Activated CD8-positive, alpha-beta memory T cell treated with anti-CD3 and anti-CD28 coated beads, Interleukin-2, amount 50 U/mL, for 1 hour (primary cell): ENCODE data around the gene NTN5.
A peak's percentile ranks its signal among the peaks of the same experiment; 100 is the strongest.

Source experiments
- DNase-seq: peaks from one replicate; pipeline ENCODE4 v3.0.0-alpha.2; 2020; ENCODE audit errors: extremely low read depth

The NTN5 gene

DNA sequence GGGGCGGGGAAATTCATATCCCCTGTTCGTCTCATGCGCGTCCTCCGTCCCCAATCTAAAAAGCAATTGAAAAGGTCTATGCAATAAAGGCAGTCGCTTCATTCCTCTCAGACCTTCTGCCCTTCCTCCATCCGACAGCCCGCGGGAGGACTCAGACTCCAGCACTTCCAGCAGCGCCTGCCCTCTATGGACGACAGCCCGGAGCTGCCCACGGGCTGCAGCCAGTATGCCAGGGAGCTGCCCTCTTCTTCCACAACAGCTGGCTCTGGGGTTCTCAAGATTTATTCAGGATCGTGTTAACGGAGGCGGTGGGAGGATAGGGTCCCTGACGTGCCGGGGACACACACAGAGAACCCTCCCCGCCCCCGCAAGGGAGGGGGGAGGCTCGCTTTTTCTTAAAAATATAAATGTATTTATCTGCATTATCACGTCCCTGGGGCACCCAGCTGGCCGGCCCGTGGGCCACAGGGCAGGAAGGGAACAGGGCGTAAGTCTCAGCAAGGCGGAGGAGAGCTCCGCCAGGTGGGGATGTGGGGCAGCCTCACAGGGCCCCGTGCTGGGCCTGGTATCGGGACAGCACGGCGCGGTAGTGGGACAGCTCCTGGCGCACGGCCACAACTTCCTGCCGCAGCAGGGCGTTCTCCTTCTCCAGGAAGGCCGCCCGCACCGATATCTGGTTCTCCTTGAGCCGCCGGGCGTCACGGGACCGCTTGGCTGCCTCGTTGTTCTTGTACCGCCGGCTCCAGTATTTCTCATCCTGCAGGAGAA, 42.3 kb downstream of the NTN5 start:
- DNase-seq = no peak

GRCh38 chr19:48629599-48630295, 43.1 kb downstream of the NTN5 start:
- DNase-seq = no peak

DNA sequence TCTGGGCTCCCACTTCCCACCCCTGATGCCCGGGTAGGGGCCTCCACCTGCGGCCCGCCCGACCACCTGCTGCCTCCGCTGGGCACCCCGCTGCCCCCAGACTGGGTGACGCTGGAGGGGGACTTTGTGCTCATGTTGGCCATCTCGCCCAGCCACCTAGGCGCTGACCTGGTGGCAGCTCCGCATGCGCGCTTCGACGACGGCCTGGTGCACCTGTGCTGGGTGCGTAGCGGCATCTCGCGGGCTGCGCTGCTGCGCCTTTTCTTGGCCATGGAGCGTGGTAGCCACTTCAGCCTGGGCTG, 43.6 kb downstream of the NTN5 start:
- DNase-seq = no peak

DNA sequence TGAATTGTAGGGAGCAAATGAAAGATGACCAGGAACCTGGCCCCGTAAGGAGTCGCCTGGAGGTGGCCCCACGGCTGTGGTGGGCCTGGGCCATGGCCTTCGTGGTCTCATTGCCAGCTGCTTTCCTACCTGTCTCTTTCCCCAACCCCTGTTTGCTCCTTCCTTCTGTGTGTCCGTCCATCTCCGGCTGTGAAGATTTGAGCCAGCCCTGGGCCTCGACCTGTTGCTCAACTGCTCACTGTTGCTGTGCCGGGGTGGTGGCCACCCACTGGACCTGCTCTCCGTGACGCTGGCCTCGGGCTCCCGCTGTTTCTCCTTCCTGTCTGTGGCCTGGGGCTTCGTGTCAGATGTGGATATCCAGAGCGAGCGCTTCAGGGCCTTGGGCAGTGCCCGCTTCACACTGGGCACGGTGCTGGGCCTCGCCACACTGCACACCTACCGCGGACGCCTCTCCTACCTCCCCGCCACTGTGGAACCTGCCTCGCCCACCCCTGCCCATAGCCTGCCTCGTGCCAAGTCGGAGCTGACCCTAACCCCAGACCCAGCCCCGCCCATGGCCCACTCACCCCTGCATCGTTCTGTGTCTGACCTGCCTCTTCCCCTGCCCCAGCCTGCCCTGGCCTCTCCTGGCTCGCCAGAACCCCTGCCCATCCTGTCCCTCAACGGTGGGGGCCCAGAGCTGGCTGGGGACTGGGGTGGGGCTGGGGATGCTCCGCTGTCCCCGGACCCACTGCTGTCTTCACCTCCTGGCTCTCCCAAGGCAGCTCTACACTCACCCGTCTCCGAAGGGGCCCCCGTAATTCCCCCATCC, 44.1 kb downstream of the NTN5 start:
- DNase-seq = no peak

- no peak for DNase-seq
Observed at GRCh38 chr19:48627865-48628314, 44.9 kb downstream of the NTN5 start.

- DNase-seq = no peak
Observed at GRCh38 chr19:48627201-48627864, 45.5 kb downstream of the NTN5 start.

GRCh38 chr19:48625891-48626327, 46.9 kb downstream of the NTN5 start:
- no peak for DNase-seq

- DNase-seq = no peak
Observed at GRCh38 chr19:48624791-48625723, 47.8 kb downstream of the NTN5 start.

DNA sequence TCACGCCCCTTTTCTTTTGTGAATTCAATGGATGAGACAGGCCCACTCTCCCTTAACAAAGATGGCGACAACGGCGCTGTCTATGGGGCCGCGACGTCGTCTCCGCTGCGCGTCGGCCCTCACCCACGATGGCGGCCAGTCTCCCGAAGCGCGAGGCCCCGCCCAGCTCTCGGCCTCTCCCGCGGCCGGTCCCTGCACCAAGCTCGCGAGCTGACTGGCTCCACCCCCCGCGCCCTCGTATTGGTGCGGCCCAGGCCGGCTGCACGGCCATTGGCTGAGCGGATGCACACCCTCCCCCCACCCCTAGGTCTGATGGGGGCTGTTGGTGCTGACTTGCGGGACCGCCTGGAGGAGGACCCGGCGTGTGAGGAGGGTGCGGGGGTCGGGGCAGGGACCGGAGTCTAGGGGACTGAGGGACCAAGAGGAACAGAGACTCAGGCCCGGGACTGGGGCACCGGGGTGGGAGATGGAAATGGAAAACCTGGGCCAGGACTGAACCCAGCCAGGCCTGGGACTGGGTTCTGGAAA, 48.7 kb downstream of the NTN5 start:
- peak; percentile 89 for DNase-seq

DNA sequence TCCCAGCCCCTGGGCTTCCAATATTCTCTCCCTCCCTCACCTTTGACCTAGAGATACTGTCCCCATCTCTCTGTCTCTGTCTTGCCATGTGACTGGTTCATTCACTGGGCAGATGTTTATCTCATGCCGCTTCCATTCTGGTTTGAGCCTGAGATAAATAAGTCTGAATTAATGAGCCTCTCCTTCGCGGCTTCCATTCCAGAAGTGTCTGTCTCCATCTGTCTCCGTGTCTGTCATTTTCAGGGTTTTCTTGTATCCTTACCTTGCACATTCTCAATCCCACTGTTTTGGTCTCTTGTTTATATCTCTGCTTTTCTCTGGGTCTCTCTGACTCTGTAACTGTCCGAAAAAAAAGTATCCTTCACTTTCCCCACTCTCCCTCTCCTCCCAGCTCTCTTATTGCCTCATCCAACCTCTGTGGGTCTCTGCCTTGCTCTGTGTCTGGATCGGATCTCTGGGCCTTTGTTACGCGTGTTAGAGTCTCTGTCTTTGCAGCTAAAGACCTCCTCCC, 49.2 kb downstream of the NTN5 start:
- DNase-seq = no peak

DNA sequence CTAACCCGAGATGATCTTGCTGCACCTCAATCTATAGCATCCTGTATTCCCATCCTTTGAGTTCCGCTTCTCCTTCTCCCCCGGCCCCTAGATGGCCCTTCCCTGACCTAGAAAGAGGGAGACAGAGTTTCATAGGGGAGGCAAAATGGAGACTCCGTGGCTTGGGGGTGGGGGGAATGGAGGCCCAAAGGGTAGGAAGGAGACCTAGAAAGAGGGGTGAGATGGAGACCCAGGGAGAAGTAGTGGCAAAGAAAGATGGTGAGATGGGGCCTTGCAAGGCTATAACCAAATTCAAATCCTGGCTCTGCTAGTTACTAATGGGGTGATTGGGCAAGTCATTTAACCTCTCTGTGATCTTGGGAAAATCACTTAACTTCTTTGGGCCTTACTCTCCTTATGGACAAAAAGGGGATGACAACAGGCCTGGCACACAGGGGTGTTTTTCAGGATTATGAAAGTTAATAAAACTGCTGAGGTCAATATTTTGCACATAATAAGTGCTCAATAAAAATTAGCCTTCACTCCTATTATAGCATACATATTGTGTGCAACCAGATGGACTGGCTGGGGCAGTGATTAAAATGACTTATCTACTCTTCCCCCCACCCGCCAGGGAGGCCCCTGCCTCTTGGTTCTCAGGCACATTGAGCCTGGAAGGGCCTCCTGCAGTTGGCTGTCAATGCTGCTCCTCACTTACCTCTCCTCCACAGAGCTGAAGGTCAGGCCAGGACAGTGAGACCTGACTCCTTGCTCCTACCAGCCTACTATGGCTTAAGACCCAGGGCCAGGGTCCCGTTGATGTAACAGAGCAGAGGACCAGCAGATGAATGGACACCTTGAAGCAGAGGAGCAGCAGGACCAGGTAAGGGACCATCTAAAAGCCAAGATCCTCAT, 52.9 kb downstream of the NTN5 start:
- DNase-seq = no peak

- peak; percentile 89 for DNase-seq
Observed at GRCh38 chr19:48618916-48619691, 53.7 kb downstream of the NTN5 start, which contains the start of the genes RPL18 and SPHK2. TSS of gene RPL18 (minus strand) at chr19:48619178. CDS start at chr19:48619143, 35 bp downstream. TSS of gene SPHK2 (plus strand) at chr19:48619506. CDS start at chr19:48620515, 1,009 bp downstream.

GRCh38 chr19:48618278-48618915, 54.4 kb downstream of the NTN5 start:
- DNase-seq = no peak

- DNase-seq = no peak
Observed at GRCh38 chr19:48617146-48617937, 55.5 kb downstream of the NTN5 start.

DNA sequence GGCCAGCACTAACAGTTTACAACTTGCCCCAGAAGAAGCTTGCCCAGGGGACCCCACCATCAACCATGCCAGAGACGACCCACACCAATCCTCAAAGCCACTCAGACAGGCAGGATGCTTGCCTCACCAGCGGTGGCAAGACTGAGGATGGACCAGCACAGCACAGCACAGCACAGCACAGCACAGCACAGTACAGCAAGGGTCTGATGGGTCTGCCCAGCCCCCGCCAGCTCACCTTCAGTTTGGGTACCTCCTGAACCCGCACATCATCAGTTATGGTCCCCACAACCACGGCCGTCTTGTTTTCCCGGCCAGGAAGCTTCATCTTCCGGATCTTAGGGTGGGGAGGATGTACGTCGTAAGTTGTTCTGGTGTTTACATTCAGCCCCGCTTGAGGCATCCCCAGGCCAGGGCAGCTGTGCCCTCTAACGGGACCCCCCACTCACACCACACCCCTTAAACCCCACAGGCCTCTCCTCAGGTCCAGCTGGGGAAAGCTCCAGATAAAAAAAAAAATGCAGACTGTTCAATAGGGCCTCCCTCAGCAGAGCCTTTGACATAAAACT, 56.2 kb downstream of the NTN5 start:
- DNase-seq = no peak

DNA sequence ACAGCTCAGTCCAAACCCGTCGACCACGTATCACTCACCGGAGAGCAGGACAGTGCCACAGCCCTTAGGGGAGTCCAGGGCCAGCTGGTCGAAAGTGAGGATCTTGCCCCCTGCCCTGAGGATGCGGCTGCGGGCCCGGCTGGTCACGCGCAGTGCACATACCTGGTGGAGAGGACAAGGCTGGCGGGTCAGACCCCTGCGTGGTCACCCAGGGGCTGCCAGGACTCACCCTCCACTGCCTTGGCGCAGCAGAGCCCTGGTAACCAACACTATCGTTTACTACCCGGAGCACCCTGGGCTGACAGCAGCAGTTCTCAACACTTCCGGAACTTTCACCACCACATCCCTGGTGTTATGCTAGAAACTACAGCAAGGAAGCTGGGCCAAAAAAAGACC, 56.8 kb downstream of the NTN5 start:
- no peak for DNase-seq
